ENCODE results near the gene DCBLD1.

GRCh38 chr6:117538615-117539014 lies 56.1 kb downstream of the DCBLD1 start:
- TF ChIP-seq CTCF (IDR thresholded peaks at IDR 0.05) = no peak
- no peak for TF ChIP-seq POLR2A (IDR thresholded peaks at IDR 0.05; ENCODE audit: low read depth)
